Lung (tissue), 12 donors: ENCODE data around the gene CLCF1. TPM values are rescaled to one million over a fixed set of nuclear protein-coding genes. Genes with fewer than 3 reads are reported as not detected.

Experiments
- ATAC-seq: fragments of 200-7000 bp; cut with Tn5 transposase; one replicate; pipeline ENCODE4 v1.9.1; 2020; ENCODE audit warnings: moderate number of reproducible peaks; ENCODE audit not compliant: insufficient read depth, low FRiP score
- DNase-seq, 3 donors: peaks; one replicate each; pipeline ENCODE4 v3.0.0-alpha.2; 2013 to 2017
- H3K27ac ChIP-seq, 2 donors: one replicate each; pipeline ENCODE4 v1.5.1; 2013; ENCODE audit warnings: mild to moderate bottlenecking in 2 of 2, moderate library complexity in 2 of 2, control low read depth in 1 of 2, inconsistent platforms in 1 of 2, low read depth in 1 of 2, low read length in 1 of 2
- H3K27me3 ChIP-seq, 3 donors: one replicate each; pipeline ENCODE4 v1.5.1; 2013; ENCODE audit warnings: low read length in 2 of 3; ENCODE audit not compliant: control insufficient read depth in 3 of 3, insufficient read depth in 3 of 3
- H3K36me3 ChIP-seq, 4 donors: one replicate each; pipeline ENCODE4 v1.5.1; 2013; ENCODE audit warnings: low read length in 4 of 4, mild to moderate bottlenecking in 1 of 4, moderate library complexity in 1 of 4; ENCODE audit not compliant: control insufficient read depth in 4 of 4, insufficient read depth in 4 of 4
- H3K4me1 ChIP-seq, 5 donors: one replicate each; pipeline ENCODE4 v1.5.1; 2013; ENCODE audit warnings: low read length in 5 of 5, mild to moderate bottlenecking in 2 of 5, moderate library complexity in 1 of 5; ENCODE audit not compliant: control insufficient read depth in 5 of 5, insufficient read depth in 5 of 5
- H3K4me3 ChIP-seq: one replicate; pipeline ENCODE4 v1.5.1; 2013; ENCODE audit warnings: mild to moderate bottlenecking, control low read depth, moderate library complexity
- H3K9ac ChIP-seq, 2 donors: one replicate each; pipeline ENCODE4 v1.5.1; 2013; ENCODE audit warnings: low read length in 2 of 2, control low read depth in 1 of 2; ENCODE audit not compliant: insufficient read depth in 1 of 2
- H3K9me3 ChIP-seq, 4 donors: one replicate each; pipeline ENCODE4 v1.5.1; 2013; ENCODE audit warnings: low read length in 3 of 4, mild to moderate bottlenecking in 1 of 4, moderate library complexity in 1 of 4; ENCODE audit not compliant: control insufficient read depth in 4 of 4, insufficient read depth in 3 of 4
- WGBS, 2 donors: extraction: QIAGEN DNeasy Blood & Tissue Kit; methylation state at CpG; one replicate each; pipeline ENCODE4 v1.1.7; 2013; 5-methylcytosine and 5-hydroxymethylcytosine counted together
- polyA plus RNA-seq, 2 donors: library from polyadenylated mRNA; stranded (reverse); fragments of 200-250 nt; gene quantifications; one replicate each; pipeline ENCODE4 v1.2.1, GENCODE V29; 2013
- total RNA-seq, 2 donors: library from RNA; depleted of rRNA in 1 of 2; stranded (reverse); fragments of >200 nt in 1 of 2; gene quantifications; one replicate each; pipeline ENCODE4 v1.2.1, GENCODE V29; 2014 to 2021
- TF ChIP-seq, protein P1 (sequence below): IDR thresholded peaks from 2 replicates; pipeline ENCODE4 v1.5.1; 2012; ENCODE audit warnings: mild to moderate bottlenecking; ENCODE audit errors: control extremely low read depth, extremely low read depth
- donor health status: control.
- donor health status: control.
- donor health status: Bipolar disorder and iron deficiency.
- donor health status: healthy.
- donor health status: DM: yes; HTN: yes; CAD: no.

Gene CLCF1
- total and polyA plus RNA-seq, 4 donors = 3.5 to 10.0 (median 8.7) TPM

DNA sequence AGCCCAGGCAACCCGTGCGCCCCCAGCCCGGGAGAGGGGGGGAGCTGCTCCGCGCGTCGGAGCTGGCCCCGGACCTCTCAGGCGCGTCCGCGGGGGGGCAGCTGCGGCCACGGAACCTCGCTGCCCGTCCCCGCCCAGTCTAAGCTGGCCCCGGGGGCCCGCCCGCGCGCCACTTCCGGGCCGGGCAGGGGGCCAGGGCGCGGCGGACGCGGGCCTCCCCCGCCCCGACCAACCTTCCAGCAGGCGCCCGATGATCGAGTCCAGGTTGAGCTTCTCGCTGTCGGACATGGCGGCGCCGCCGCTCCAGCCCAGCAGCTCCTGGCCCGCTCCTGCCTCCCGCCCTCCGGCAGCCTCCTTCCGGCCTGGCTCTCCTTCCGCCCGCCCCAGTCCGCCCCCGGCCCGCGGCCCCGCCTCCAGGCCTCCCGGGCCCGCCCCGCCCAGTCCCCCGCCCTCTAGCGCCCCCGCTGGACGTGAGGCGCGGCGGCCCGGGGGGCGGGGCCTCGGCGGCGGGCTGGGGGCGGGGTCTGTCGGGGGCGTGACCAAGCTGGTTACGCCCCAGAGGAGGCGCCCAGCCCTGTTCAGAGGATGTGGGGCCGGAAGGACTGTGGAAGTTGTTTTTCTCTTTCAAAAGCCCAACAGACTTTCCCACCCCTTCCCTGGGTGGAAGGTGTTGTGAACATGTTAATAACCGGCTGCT, 28.2 kb upstream of the CLCF1 start, which contains the start of gene PPP1CA:
Gene PPP1CA (minus strand): TSS at position 364 of the 697 bp plus-strand sequence. CDS start 76 bp downstream, at position 288.
- Histone ChIP-seq H3K27me3 (no peaks in the 10 kb centered on the region), H3K27ac (peak within 1 kb of the TSS; percentile 94), H3K4me3 (peak within 1 kb of the TSS; percentile 87), H3K36me3 (peaks cover 6 to 30% (median 18%) of the 10 kb centered on the region in 4 donors), H3K9ac (peak within 1 kb of the TSS; percentile 46 to 85), H3K9me3 (no peaks in the 10 kb centered on the region), H3K4me1 (peaks cover 2 to 37% (median 9%) of the 10 kb centered on the region in 5 donors)
- DNase-seq = peak; percentile 95 to 97 (median 97)
- WGBS, 2 donors = 1% methylated on average over 30 to 73 of the region's 73 CpGs
- peak; percentile 93 for ATAC-seq
- TF ChIP-seq, protein P1, sequence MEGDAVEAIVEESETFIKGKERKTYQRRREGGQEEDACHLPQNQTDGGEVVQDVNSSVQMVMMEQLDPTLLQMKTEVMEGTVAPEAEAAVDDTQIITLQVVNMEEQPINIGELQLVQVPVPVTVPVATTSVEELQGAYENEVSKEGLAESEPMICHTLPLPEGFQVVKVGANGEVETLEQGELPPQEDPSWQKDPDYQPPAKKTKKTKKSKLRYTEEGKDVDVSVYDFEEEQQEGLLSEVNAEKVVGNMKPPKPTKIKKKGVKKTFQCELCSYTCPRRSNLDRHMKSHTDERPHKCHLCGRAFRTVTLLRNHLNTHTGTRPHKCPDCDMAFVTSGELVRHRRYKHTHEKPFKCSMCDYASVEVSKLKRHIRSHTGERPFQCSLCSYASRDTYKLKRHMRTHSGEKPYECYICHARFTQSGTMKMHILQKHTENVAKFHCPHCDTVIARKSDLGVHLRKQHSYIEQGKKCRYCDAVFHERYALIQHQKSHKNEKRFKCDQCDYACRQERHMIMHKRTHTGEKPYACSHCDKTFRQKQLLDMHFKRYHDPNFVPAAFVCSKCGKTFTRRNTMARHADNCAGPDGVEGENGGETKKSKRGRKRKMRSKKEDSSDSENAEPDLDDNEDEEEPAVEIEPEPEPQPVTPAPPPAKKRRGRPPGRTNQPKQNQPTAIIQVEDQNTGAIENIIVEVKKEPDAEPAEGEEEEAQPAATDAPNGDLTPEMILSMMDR = no peak

DNA sequence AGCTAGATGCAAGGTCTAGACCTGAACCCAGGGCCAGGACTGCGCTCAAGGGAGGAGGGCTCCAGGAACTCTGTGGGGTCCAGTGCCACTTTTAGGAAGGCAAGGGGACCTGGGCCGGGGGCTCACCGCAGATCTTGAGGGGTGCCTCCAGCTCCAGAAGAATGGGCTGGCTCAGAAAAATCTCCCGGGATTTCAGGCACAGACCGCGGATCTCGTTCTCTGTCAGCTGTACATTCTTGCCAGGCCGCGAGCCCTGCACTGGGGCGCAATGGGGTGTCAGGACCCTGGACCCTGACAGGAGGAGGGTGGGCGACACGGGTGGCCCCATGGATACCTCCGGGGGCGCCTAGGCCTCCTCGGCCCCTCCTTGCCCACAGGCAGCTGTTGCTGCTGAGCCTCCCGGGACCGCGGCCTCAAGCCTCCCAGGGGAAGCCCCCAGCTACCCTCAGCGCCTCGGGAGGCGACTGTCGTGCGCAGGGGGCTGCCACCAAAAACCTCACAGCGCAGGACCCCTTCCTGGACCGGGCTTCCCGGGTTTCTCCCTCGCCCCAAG, 27.6 kb upstream of the CLCF1 start:
- Histone ChIP-seq H3K9ac (peak overlapping the region; percentile 46 to 65), H3K4me3 (peak overlapping the region; percentile 87), H3K4me1 (peaks cover 2 to 37% (median 9%) of the 10 kb centered on the region in 5 donors), H3K27ac (peak overlapping the region; percentile 91 to 94), H3K9me3 (no peaks in the 10 kb centered on the region), H3K36me3 (peaks cover 6 to 32% (median 20%) of the 10 kb centered on the region in 4 donors), H3K27me3 (no peaks in the 10 kb centered on the region)
- ATAC-seq (no peak), DNase-seq (peak in 1 of 3 donors; percentile 36)
- WGBS, 2 donors = 3 to 7% methylated on average over 16 to 27 of the region's 27 CpGs
- TF ChIP-seq, protein P1 = no peak

DNA sequence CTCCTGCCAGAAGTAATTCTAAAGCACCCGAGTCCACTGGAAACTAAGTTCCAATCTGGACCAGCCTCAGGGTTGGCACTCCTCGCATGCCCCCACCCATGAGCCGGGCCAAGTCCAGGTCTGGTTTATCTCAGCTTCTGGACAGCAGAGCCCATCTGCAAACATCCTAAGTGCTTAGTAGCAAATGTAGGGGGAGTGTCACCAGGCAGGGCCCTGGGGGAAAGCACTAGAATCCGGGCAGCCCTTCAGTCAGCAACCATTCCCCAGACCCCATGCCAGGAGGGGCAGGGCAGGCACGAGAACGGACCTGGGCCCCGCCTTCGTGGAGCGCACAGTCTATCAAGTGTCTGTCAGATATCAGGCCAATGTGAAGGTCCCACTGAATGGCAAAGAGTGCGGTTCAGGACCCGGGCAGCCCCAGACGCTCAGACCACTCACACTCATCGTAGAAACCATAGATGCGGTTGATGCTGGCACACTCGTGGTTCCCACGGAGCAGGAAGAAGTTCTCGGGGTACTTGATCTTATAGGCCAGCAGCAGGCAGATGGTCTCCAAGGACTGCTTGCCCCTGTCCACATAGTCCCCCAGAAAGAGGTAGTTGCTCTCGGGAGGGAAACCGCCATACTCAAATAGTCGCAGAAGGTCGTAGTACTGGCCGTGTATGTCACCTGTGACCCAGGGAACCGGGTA, 27.0 kb upstream of the CLCF1 start:
- Histone ChIP-seq H3K9ac (peak overlapping the region; percentile 46 to 65), H3K4me1 (peaks cover 2 to 37% (median 9%) of the 10 kb centered on the region in 5 donors), H3K4me3 (peak overlapping the region; percentile 87), H3K36me3 (peaks cover 6 to 36% (median 23%) of the 10 kb centered on the region in 4 donors), H3K27ac (peak overlapping the region; percentile 91 to 94), H3K27me3 (no peaks in the 10 kb centered on the region), H3K9me3 (no peaks in the 10 kb centered on the region)
- DNase-seq = no peak
- ATAC-seq = no peak
- TF ChIP-seq, protein P1 = no peak
- WGBS, 2 donors = 36 to 50% methylated on average over 23 of the region's 23 CpGs
